HL-60/S4 treated with retinoic acid at 250 ng/mL for 4 days and 3 days (cell line): ENCODE results near the gene PLOD2.

Experiments
- in situ Hi-C: fragments of 300-500 bp; cut with MboI; formaldehyde crosslinking; loops from 2 replicates; pipeline ENCODE4 v1.7.0; 2022; ENCODE audit warnings: low sequenced_read_pairs

PLOD2 gene

GRCh38 chr3:146160964-146161662 lies at the start of gene PLOD2:
TSS of gene PLOD2 (minus strand) at chr3:146161184. CDS start at chr3:146160989, 195 bp downstream.
- in situ Hi-C loops: no loop called here

- in situ Hi-C loops: loop anchor here (25.0 kb wide), 1 partner anchor 378 kb away; no protein-coding TSS in a partner anchor
Measured at GRCh38 chr3:146209371-146209770, 48.4 kb upstream of the PLOD2 start.

DNA sequence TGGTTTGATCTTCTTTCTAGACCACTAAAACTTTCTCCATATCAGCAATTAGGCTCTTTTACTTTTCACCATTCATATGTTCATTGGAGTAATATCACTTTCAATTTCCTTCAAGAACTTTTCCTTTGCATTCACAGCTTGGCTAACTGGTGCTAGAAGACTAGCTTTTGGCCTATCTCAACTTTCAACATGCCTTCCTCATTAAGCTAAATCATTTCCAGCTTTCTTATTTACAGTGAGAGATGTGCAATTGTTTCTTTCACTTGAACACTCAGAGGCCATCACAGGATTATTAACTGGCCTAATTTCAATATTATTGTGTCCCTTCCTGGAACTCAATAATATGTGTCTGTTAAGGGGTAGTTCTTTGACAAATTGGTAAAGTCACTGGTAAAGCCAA lies 42.8 kb upstream of the PLOD2 start:
- in situ Hi-C loops: loop anchor here (25.0 kb wide), 1 partner anchor 384 kb away; no protein-coding TSS in a partner anchor

GRCh38 chr3:146200461-146201220 lies 39.7 kb upstream of the PLOD2 start:
- in situ Hi-C loops: loop anchor here (25.0 kb wide), 1 partner anchor 387 kb away; no protein-coding TSS in a partner anchor

DNA sequence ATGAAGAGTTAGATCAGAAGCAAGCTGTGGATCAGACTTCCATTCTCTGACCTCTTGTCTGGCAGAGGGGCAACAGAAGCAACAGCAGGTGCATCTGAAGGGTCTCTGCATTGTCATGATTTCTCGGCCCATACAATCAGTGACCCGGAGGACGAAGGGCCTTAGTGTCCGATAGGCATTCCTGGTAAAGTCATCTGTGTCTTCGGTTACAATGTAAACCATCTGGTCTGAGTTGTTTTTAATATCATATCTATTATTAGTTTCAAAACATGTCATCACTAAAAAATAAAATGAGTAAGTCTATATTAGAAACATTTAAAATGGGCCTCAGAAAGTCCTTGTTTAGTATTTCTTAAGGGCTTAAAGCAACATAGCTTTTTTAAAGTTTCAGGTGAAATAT lies 38.8 kb upstream of the PLOD2 start:
- in situ Hi-C loops: loop anchor here (25.0 kb wide), 1 partner anchor 388 kb away; no protein-coding TSS in a partner anchor

DNA sequence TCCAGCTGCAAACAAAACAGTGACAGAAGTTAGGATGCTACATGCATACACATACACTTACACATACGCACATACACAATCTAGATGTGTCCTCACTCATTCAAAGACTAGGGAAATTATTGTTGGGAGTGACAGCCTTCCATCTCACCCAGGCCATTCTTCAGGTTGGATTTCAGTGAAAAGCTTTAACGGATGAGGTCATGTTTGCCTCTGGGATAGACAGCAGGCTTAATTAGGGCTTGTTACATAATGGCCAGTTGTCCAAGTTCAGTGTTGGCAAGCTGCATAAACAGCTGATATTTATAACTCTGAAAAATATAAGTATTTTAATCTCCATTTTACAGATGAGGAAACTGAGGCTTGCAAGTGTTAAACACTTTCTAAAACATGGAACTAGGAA lies 35.8 kb upstream of the PLOD2 start:
- in situ Hi-C loops: no loop called here

- in situ Hi-C loops: no loop called here
Measured at GRCh38 chr3:146195605-146196004, 34.6 kb upstream of the PLOD2 start.

DNA sequence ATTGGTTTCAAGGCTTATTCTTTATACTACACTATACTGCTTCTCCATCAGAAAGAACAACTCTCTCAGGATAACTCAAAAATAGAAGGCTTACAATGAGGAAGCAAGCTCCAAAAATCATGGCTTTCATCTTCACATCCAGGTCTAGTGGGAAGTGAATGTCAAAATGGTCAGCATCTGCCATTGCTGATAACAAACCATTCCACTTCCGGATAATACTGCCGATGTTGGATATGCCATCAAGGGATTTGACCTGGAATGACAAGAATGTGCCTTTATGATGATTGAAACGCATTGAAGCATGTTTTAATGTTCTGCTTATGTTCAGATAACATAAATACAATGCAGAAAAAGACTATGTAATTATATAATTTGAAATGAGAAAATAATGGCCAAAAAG lies 34.0 kb upstream of the PLOD2 start:
- in situ Hi-C loops: no loop called here

DNA sequence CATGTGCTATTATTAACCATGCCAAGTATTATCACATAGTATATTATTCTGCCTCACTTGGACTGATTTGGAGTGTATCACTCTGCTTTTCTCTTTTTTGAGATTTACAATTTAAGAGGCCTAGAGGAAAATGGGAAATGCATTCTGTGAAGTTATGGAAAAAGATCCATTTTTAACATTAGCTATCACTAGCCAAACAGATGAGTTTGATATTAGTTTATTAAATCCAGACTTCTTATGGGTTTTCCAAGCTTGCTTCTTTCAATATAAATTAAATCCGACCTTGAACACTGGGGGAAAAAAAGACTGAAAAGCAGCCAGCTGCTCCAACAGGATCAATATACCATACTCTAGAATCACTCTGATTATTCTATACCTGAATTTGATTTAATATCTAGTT lies 30.1 kb upstream of the PLOD2 start:
- in situ Hi-C loops: no loop called here

GRCh38 chr3:146189519-146190173 lies 28.7 kb upstream of the PLOD2 start:
- in situ Hi-C loops: no loop called here

GRCh38 chr3:146187334-146187950 lies 26.5 kb upstream of the PLOD2 start:
- in situ Hi-C loops: no loop called here

GRCh38 chr3:146184241-146185015 lies 23.4 kb upstream of the PLOD2 start:
- in situ Hi-C loops: no loop called here

- in situ Hi-C loops: no loop called here
Measured at GRCh38 chr3:146181216-146181615, 20.2 kb upstream of the PLOD2 start.

DNA sequence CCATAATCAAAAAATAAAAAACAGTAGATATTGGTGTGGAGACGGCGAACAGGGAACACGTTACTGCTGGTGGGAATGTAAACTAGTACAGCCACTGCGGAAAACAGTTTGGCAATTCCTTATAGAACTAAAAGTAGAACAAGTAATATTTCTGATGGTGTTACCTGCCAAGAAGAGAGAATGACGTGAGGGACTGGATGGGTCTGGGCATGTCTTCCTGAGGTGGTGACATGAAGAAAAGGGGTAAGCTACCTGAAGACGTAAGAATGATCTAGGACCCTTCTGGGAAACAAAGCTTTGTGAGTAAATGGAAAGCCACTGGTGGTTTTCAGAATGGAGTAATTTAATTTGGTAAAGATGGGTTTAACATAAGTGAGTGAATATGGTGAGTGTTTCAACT lies 19.4 kb upstream of the PLOD2 start:
- in situ Hi-C loops: no loop called here

DNA sequence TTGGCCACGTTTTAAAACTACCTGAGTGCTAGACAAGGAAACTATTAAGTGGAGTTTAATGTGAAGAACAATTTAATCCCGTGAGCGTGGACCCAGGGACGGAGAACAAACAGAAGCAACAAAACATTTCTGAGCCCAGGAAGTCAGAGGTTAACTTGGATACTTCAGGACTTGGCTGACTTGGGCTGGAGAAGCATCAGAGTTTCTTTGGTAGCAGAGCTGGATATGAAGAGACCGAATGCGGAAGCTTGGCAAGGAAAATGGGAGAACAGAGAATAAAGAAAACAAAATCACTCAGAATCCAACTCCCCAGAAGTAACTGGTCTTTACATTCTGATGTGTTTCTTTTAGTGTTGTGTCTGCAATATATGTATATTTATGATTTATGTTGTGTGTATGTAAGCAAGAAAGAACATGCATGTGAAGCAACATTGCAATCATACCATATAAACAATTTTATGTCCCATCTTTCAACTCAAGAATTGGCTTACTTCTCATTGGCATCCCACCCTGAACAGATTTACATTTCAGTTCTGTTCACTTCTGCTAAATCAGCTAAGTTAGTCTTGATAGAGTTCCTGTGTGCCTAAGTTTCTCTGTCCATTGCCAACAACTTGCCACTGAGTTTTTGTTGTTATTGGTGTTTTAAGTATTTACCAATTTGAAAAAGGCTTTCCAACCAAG lies 17.2 kb upstream of the PLOD2 start:
- in situ Hi-C loops: no loop called here

- in situ Hi-C loops: no loop called here
Measured at GRCh38 chr3:146177519-146177918, 16.5 kb upstream of the PLOD2 start.

GRCh38 chr3:146177072-146177471 lies 16.1 kb upstream of the PLOD2 start:
- in situ Hi-C loops: no loop called here

DNA sequence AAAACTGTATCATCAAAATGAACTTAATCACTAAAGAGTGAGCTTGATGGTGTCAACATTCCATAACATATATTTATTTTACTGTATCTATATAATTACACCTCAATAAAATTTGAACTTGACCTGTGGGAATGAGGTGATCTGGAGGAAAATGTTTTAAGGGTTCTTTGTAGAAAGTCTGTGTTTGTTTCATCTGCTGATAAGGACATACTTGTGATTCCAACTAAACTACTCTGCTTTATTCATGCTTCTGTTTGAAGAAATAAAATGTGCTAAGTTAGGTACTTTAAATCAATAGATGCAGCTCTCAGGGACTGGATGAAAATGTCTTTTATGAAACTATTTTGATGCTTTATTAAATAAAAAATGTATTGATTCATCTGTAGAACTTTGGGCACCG lies 11.6 kb upstream of the PLOD2 start:
- in situ Hi-C loops: no loop called here

DNA sequence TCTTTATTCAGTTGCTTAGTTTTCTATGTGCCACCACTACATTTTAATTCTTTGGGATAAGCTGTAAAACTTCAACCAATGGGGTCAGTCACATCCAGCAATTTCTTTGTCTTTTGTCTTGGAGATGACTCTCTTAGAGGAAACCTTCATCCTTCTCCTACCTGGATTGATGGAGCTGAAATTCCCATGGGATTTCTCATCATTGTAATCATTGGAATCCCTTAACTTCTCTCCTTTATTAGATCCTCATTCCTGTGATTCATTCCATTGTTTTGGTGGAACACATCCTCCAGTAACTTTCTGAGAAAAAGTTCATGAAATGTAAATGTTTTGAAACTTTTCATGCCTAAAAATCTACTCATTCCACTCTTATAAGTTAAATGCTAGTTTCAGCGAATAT lies 9.6 kb upstream of the PLOD2 start:
- in situ Hi-C loops: no loop called here

DNA sequence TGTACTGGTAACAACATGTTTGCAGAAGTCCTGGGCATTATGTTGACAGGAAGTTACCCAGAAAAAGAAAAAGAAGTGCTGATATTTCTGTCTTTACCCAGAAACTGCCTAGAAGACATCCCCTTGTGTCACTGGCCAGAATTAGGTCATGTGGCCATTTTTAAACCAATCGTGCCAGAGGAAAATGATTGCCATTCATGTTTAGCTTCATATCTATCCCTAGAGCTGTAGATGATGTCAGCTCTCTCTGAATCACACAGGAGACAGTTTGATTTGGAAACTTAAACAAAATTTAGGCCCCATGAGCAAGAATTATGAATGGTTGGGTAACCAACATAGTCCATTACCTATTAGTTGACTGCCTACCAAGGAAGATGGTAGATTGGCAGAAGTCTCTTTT lies 8.9 kb upstream of the PLOD2 start:
- in situ Hi-C loops: no loop called here
